Colonic mucosa (tissue), 4 donors: ENCODE measurements around the gene PRRT3. TPM values are rescaled to one million over a fixed set of nuclear protein-coding genes. Genes with fewer than 3 reads are reported as not detected.
A peak's percentile ranks its signal among the peaks of the same experiment; 100 is the strongest.

Experiments used
- DNase-seq: peaks from one replicate; pipeline ENCODE4 v3.0.0-alpha.2; 2020
- H3K27ac ChIP-seq: fragments of 200-600 bp; one replicate; pipeline ENCODE4 v1.8.0; 2021
- H3K27me3 ChIP-seq: fragments of 200-600 bp; one replicate; pipeline ENCODE4 v1.8.0; 2021
- H3K36me3 ChIP-seq: fragments of 200-600 bp; one replicate; pipeline ENCODE4 v1.8.0; 2021
- H3K4me1 ChIP-seq: fragments of 200-600 bp; one replicate; pipeline ENCODE4 v1.8.0; 2021; ENCODE audit warnings: mild to moderate bottlenecking
- H3K4me3 ChIP-seq: fragments of 200-600 bp; one replicate; pipeline ENCODE4 v1.8.0; 2021
- H3K9ac ChIP-seq, 2 donors: one replicate each; pipeline ENCODE4 v1.7.0; 2013; ENCODE audit warnings: control low read depth in 2 of 2, low read depth in 2 of 2, low read length in 2 of 2
- H3K9me3 ChIP-seq: fragments of 200-600 bp; one replicate; pipeline ENCODE4 v1.8.0; 2021
- intact Hi-C: fragments of 100-400 bp; cut with DNase I; formaldehyde crosslinking; loops from one replicate; pipeline ENCODE4 v1.14.1; 2022
- total RNA-seq, 2 donors: library from RNA; stranded (reverse); fragmentation: NEBNext Ultra II Directional in 1 of 2; extraction: Animal tissue kit (Norgen Biotek cat#: 25700) in 1 of 2; gene quantifications; one replicate each; pipeline ENCODE4 v1.2.1, GENCODE V29; 2021
- TF ChIP-seq, protein P1 (sequence below): fragments of 200-600 bp; IDR thresholded peaks from one replicate; pipeline ENCODE4 v1.8.0; 2022; ENCODE audit warnings: antibody characterized with exemption, mild to moderate bottlenecking
- donor health status: healthy.
- donor health status: DM: no; HTN: no; CAD: no.
- donor health status: DM: no; HTN: no; CAD: no.

PRRT3 gene
- total RNA-seq = 1 to 10 TPM in 1 of 2 donors, under 1 TPM in 1; 0.96 to 1.1 TPM

DNA sequence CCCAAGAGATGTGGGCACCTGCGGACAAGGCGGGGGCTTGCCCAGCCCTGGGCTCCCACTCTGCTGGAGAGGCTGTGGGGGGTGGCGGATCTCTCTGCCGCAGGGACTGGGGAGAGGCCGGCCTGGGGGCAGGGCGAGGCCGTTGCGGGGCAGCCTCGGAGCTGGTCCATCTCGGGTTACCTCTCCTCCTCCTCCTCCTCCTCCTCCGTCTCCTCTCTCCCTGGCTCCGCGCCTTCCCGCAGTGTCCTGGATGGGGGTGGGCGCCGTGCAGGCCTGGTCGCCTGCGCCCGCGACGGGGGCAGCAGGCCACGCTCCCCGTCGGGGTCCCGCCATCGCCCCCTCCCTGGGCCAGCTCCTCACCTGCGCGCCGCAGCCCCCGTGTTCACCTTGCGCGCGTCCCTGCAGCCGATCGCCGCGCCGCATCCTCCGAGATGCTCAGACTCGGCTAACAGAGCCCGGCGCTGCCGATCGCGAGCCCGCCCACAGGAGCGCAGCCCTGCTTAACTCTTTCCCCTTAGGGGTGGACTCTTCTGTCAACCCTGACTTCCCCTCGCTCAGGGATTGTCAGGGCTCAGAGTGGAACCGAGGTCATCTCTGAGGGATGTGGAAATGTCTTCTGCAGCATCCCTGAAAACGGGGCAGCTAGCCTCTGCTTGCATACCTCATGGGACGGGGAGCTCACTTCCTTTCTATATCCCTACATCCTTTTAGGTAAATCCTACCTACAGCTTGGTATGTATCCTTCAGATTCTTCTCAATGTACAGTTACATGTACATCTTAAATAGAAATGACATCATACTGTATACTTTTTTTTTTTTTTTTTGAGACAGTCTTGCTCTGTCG lies at the start of gene PRRT3:
TSS of gene PRRT3 (minus strand) at position 447 of the 844 bp plus-strand sequence. CDS start 2,293 bp downstream, outside the sequence.
- Histone ChIP-seq H3K4me3 (peak within 1 kb of the TSS; percentile 39), H3K4me1 (peaks cover 5% of the 10 kb centered on the region), H3K36me3 (no peaks in the 10 kb centered on the region), H3K9me3 (no peaks in the 10 kb centered on the region), H3K27me3 (no peaks in the 10 kb centered on the region), H3K9ac (peak within 1 kb of the TSS in 1 of 2 donors; percentile 69), H3K27ac (no peak within 1 kb of the TSS)
- TF ChIP-seq, protein P1, sequence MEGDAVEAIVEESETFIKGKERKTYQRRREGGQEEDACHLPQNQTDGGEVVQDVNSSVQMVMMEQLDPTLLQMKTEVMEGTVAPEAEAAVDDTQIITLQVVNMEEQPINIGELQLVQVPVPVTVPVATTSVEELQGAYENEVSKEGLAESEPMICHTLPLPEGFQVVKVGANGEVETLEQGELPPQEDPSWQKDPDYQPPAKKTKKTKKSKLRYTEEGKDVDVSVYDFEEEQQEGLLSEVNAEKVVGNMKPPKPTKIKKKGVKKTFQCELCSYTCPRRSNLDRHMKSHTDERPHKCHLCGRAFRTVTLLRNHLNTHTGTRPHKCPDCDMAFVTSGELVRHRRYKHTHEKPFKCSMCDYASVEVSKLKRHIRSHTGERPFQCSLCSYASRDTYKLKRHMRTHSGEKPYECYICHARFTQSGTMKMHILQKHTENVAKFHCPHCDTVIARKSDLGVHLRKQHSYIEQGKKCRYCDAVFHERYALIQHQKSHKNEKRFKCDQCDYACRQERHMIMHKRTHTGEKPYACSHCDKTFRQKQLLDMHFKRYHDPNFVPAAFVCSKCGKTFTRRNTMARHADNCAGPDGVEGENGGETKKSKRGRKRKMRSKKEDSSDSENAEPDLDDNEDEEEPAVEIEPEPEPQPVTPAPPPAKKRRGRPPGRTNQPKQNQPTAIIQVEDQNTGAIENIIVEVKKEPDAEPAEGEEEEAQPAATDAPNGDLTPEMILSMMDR = no peak
- no peak for DNase-seq
- intact Hi-C loops = no loop called here

DNA sequence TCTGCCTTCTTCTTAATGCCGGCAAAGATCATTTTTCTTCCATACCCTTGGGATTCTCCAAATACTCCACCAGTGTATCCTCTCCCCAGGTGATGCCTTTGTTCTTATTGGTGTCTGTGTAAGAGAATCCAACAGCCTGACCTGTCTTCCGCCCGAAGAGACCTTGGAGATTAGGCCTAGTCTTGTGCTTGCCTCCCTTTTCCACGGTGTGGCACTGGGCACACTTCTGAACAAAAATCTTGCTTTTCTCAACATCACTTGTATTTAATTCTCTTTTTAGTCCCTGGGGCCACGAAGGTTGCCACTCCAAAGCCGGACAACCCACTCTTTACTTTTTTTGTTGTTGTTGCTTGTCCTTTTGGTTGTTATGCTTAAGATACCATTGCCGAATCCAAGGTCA lies 48.5 kb upstream of the PRRT3 start:
- Histone ChIP-seq H3K9me3 (no peaks in the 10 kb centered on the region), H3K27ac (no peak overlapping the region), H3K9ac (no peak overlapping the region), H3K27me3 (no peaks in the 10 kb centered on the region), H3K4me1 (no peaks in the 10 kb centered on the region), H3K4me3 (no peak overlapping the region), H3K36me3 (no peaks in the 10 kb centered on the region)
- TF ChIP-seq, protein P1 = no peak
- no peak for DNase-seq
- intact Hi-C loops = no loop called here

DNA sequence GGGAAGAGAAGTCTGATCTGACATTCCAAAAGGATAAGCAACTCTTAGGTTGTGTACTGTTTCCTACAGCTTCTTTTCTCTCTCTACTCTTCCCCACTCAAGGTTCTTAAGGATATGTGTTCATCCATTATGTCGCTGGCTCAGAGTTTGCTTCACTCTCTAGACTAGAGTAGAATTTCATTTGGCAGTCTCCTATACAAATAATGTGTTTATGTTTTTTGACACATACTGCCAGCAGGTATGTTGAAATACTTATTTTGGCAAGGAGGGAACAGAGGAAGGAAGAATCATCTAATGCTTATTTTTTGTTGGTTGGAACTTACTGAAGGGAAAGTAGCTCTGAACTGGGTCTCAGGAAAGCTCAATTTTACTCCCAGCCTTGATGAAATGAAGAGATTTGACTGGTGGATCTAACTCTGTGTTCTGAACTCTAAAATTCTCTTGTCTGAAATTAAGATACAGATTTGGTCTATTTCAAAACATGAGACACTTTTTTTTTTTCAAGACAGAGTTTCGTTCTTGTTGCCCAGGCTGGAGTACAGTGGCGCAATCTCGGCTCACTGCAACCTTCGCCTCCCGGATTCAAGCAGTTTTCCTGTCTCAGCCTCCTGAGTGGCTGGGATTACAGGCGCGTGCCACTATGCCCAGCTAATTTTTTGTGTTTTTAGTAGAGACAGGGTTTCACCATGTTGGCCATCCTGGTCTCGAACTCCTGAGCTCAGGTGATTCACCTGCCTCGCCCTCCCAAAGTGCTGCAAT lies 42.1 kb upstream of the PRRT3 start:
- DNase-seq = no peak
- Histone ChIP-seq H3K27me3 (no peaks in the 10 kb centered on the region), H3K9ac (no peak overlapping the region), H3K27ac (no peak overlapping the region), H3K36me3 (no peaks in the 10 kb centered on the region), H3K9me3 (no peaks in the 10 kb centered on the region), H3K4me1 (no peaks in the 10 kb centered on the region), H3K4me3 (no peak overlapping the region)
- TF ChIP-seq, protein P1 = no peak
- intact Hi-C loops = no loop called here

DNA sequence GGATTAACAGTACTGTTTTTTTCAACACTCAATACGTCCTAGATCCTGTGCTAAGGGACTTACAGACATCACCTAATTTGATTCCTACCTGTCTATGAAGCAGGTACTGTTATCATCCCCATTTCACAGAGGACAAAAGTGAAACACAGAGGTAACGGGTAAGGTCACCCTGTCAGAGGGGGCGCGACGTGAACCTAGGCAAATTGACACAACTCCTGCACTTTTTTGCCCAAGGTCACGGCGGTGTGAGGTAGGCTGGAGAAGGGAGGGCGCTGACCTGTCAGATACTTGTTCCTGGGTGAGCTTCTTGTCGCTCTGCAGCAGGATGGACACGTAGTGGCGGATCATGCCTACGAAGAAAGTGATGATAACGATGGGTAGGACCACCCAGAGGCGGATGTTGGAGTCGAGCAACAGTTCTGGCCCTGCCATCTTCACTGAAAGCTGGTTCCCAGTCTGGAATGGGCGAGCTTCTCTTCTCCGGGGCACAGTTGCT lies 34.1 kb upstream of the PRRT3 start:
- DNase-seq = no peak
- no peak overlapping the region for H3K27ac ChIP-seq
- intact Hi-C loops = no loop called here
- TF ChIP-seq, protein P1 = no peak
- no peaks in the 10 kb centered on the region for H3K27me3 ChIP-seq
- peak overlapping the region; percentile 86 for H3K4me3 ChIP-seq
- H3K9ac ChIP-seq = peak overlapping the region; percentile 80 to 89
- H3K36me3 ChIP-seq = no peaks in the 10 kb centered on the region
- peaks cover 16% of the 10 kb centered on the region for H3K4me1 ChIP-seq
- H3K9me3 ChIP-seq = no peaks in the 10 kb centered on the region

DNA sequence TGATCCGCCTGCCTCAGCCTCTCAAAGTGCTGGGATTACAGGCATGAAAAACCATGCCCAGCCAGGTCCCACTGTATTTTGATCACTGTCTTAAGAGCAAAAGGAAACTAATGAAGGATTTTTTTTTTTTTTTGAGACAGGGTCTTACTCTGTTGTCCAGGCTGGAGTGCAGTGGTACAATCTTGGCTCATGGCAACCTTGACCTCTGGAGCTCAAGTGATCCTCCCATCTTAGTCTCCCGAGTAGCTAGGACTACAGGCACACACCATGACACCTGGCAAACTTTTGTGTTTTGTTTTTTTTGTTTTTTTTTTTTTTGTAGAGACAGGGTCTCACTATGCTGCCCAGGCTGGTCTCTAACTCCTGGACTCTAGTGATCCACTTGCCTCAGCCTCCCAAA lies 28.0 kb upstream of the PRRT3 start:
- Histone ChIP-seq H3K4me3 (no peak overlapping the region), H3K27ac (no peak overlapping the region), H3K4me1 (peaks cover 1% of the 10 kb centered on the region), H3K36me3 (no peaks in the 10 kb centered on the region), H3K9me3 (no peaks in the 10 kb centered on the region), H3K27me3 (no peaks in the 10 kb centered on the region), H3K9ac (no peak overlapping the region)
- intact Hi-C loops = no loop called here
- TF ChIP-seq, protein P1 = no peak
- no peak for DNase-seq
